Caco-2 (cell line): ENCODE results near the gene KNOP1. TPM values are rescaled to one million over a fixed set of nuclear protein-coding genes. Genes with fewer than 3 reads are reported as not detected.

ENCODE experiments used
- Bru-seq: library from RNA; stranded (reverse); fragments of 400-500 nt; gene quantifications from one replicate; lab custom pipeline; 2021; lab: Mats Ljungman, UMichigan
- BruChase-seq, 2 experiments: library from RNA; stranded (reverse); fragments of 400-500 nt; gene quantifications; one replicate each; lab custom pipeline; 2021; lab: Mats Ljungman, UMichigan
- BruUV-seq: library from RNA; stranded (reverse); fragments of 400-500 nt; replicated peaks from 2 replicates; lab custom pipeline; 2021; lab: Mats Ljungman, UMichigan
- CTCF ChIA-PET: fragments of 300-600 bp; sonication (Branson Sonifier 250); formaldehyde crosslinking; loops from one replicate; lab custom pipeline; 2022; ENCODE audit warnings: antibody characterized with exemption; lab: Charles Lee
- POLR2A ChIA-PET: fragments of 300-600 bp; sonication (Branson Sonifier 250); formaldehyde crosslinking; loops from one replicate; lab custom pipeline; 2022; ENCODE audit warnings: antibody characterized with exemption; lab: Charles Lee
- DNase-seq, 2 experiments: peaks; one replicate each; pipeline versions ENCODE4 v3.0.0 to v3.0.0-alpha.2; 2020 to 2022
- H3K27me3 ChIP-seq: replicated peaks from 2 replicates; pipeline ENCODE4 v1.6.0; 2011; ENCODE audit warnings: low read length; ENCODE audit not compliant: control insufficient read depth, insufficient read depth
- H3K36me3 ChIP-seq: 2 replicates; pipeline ENCODE4 v1.5.1; 2011; ENCODE audit warnings: low read length; ENCODE audit not compliant: control insufficient read depth, insufficient read depth
- H3K4me1 ChIP-seq: fragments of 250-450 bp; sonication (Bioruptor Pico); 2 replicates; pipeline ENCODE4 v1.5.1; 2020; ENCODE audit warnings: mild to moderate bottlenecking
- H3K4me3 ChIP-seq: 2 replicates; pipeline ENCODE4 v1.5.1; 2011; ENCODE audit warnings: low read depth, mild to moderate bottlenecking, control low read depth, low read length
- H3K9me3 ChIP-seq: fragments of 250-450 bp; sonication (Bioruptor Pico); 2 replicates; pipeline ENCODE4 v1.5.1; 2020; ENCODE audit warnings: mild to moderate bottlenecking, moderate library complexity
- H3K27ac Mint-ChIP-seq: one replicate; pipeline ENCODE4 v1.8.0; 2022; ENCODE audit warnings: mixed read lengths; ENCODE audit not compliant: unreplicated experiment
- H3K27me3 Mint-ChIP-seq: one replicate; pipeline ENCODE4 v1.8.0; 2022; ENCODE audit warnings: mixed read lengths; ENCODE audit not compliant: insufficient read depth, unreplicated experiment
- H3K36me3 Mint-ChIP-seq: one replicate; pipeline ENCODE4 v1.8.0; 2022; ENCODE audit warnings: mild to moderate bottlenecking, mixed read lengths; ENCODE audit not compliant: insufficient read depth, unreplicated experiment
- H3K4me1 Mint-ChIP-seq: one replicate; pipeline ENCODE4 v1.8.0; 2022; ENCODE audit warnings: low read depth, mixed read lengths; ENCODE audit not compliant: unreplicated experiment
- H3K4me3 Mint-ChIP-seq: one replicate; pipeline ENCODE4 v1.8.0; 2022; ENCODE audit warnings: mild to moderate bottlenecking, moderate library complexity, mixed read lengths; ENCODE audit not compliant: unreplicated experiment
- H3K9me3 Mint-ChIP-seq: one replicate; pipeline ENCODE4 v1.8.0; 2022; ENCODE audit warnings: mixed read lengths; ENCODE audit not compliant: unreplicated experiment
- CTCF ChIP-seq, 2 experiments: fragments of 200-600 bp in 1 of 2; IDR thresholded peaks; 1 replicate in 1 of 2; 2 replicates in 1 of 2; pipeline versions ENCODE4 v1.5.1 to v1.8.0; 2011 to 2022; ENCODE audit warnings: antibody characterized with exemption in 1 of 2, control low read depth in 1 of 2, inconsistent platforms in 1 of 2, low read depth in 1 of 2, low read length in 1 of 2, mild to moderate bottlenecking in 1 of 2, moderate library complexity in 1 of 2; ENCODE audit not compliant: insufficient read depth in 1 of 2, severe bottlenecking in 1 of 2, unreplicated experiment in 1 of 2
- intact Hi-C: fragments of 100-400 bp; cut with micrococcal nuclease; formaldehyde crosslinking; loops from one replicate; pipeline ENCODE4 v1.10.0; 2022; ENCODE audit not compliant: unreplicated experiment
- long read RNA-seq: library from polyadenylated mRNA; stranded (forward); transcript quantifications from one replicate; pipeline ENCODE4 v2.0.0, GENCODE V29; 2022
- total RNA-seq: library from RNA; stranded (reverse); gene quantifications from 2 replicates; pipeline ENCODE4 v1.2.3, GENCODE V29; 2022

Gene KNOP1
- total RNA-seq = 29.3 and 31.4 TPM in 2 replicates
- percentile 72 among the genes with signal in this experiment for Bru-seq, nascent RNA
- BruChase-seq, experiment 1, labeled RNA remaining after a 2-hour chase = percentile 85 among the genes with signal in this experiment
- BruChase-seq, experiment 2, labeled RNA remaining after a 6-hour chase = percentile 82 among the genes with signal in this experiment
- long read RNA-seq, full-length matches to known transcripts = 52 of 76 reads
- long read RNA-seq, partial matches to known transcripts = 6 of 76 reads
- long read RNA-seq, other reads (novel, unspliced or antisense) = 18 of 76 reads

GRCh38 chr16:19717741-19718623 is at the start of gene KNOP1, which contains the start of gene IQCK:
Gene KNOP1 (minus strand): TSS chr16:19718227. CDS start chr16:19715035, 3,192 bp downstream.
Gene IQCK (plus strand): TSS chr16:19718271. CDS start chr16:19718307, 36 bp downstream.
- Mint-ChIP-seq H3K4me3 (peak within 1 kb of the TSS; percentile 91), H3K9me3 (no peaks in the 10 kb centered on the region), H3K36me3 (peaks cover 31% of the 10 kb centered on the region), H3K27me3 (no peaks in the 10 kb centered on the region), H3K4me1 (peaks cover 18% of the 10 kb centered on the region), H3K27ac (peak within 1 kb of the TSS; percentile 88)
- POLR2A ChIA-PET = interaction anchor here (0.6 to 1.0 kb wide), 3 partner anchors 18 to 29 kb away, joined by 3 read pairs; no protein-coding TSS in a partner anchor
- CTCF ChIA-PET = no interaction called here
- H3K36me3 ChIP-seq = 0 out of 2 replicates have a peak, but pooled peaks cover 1% of the 10 kb centered on the region
- H3K9me3 ChIP-seq = no peaks in the 10 kb centered on the region
- peak within 1 kb of the TSS; percentile 97 for H3K4me3 ChIP-seq
- no peaks in the 10 kb centered on the region for H3K27me3 ChIP-seq
- H3K4me1 ChIP-seq = peaks cover 17% of the 10 kb centered on the region
- DNase-seq = peak; percentile 88 to 89
- TF ChIP-seq CTCF (IDR thresholded peaks at IDR 0.05; ENCODE audit: insufficient read depth in 1 of 2, low read depth in 1 of 2, low read length in 1 of 2, severe bottlenecking in 1 of 2, unreplicated experiment in 1 of 2) = no peak
- BruUV-seq = TSS peak; percentile 53
- intact Hi-C loops = loop anchor here (2.0 to 10.0 kb wide), 2 partner anchors 31 to 167 kb away; partner anchors contain the start of gene GPRC5B

- no TSS peak for BruUV-seq
- Histone ChIP-seq H3K9me3 (no peaks in the 10 kb centered on the region), H3K27me3 (no peaks in the 10 kb centered on the region), H3K4me1 (no peaks in the 10 kb centered on the region), H3K4me3 (no peak overlapping the region), H3K36me3 (no peaks in the 10 kb centered on the region)
- no peak for DNase-seq
- H3K27ac Mint-ChIP-seq = no peak overlapping the region
- no peak for TF ChIP-seq CTCF (IDR thresholded peaks at IDR 0.05; ENCODE audit: insufficient read depth in 1 of 2, low read depth in 1 of 2, low read length in 1 of 2, severe bottlenecking in 1 of 2, unreplicated experiment in 1 of 2)
- CTCF ChIA-PET = no interaction called here
- no peaks in the 10 kb centered on the region for H3K4me1 Mint-ChIP-seq
- H3K36me3 Mint-ChIP-seq = no peaks in the 10 kb centered on the region
- intact Hi-C loops = no loop called here
- H3K4me3 Mint-ChIP-seq = no peak overlapping the region
- POLR2A ChIA-PET = no interaction called here
- no peaks in the 10 kb centered on the region for H3K27me3 Mint-ChIP-seq
- H3K9me3 Mint-ChIP-seq = peaks cover 16% of the 10 kb centered on the region
Measured at GRCh38 chr16:19767497-19767896, 49.5 kb upstream of the KNOP1 start.

GRCh38 chr16:19766988-19767387 is 49.0 kb upstream of the KNOP1 start:
- intact Hi-C loops = no loop called here
- BruUV-seq = no TSS peak
- H3K4me1 Mint-ChIP-seq = no peaks in the 10 kb centered on the region
- no peak for DNase-seq
- no peak overlapping the region for H3K27ac Mint-ChIP-seq
- H3K9me3 Mint-ChIP-seq = peaks cover 16% of the 10 kb centered on the region
- ChIA-PET POLR2A (no interaction called here), CTCF (no interaction called here)
- Histone ChIP-seq H3K36me3 (no peaks in the 10 kb centered on the region), H3K9me3 (no peaks in the 10 kb centered on the region), H3K4me1 (no peaks in the 10 kb centered on the region), H3K27me3 (no peaks in the 10 kb centered on the region), H3K4me3 (no peak overlapping the region)
- no peak for TF ChIP-seq CTCF (IDR thresholded peaks at IDR 0.05; ENCODE audit: insufficient read depth in 1 of 2, low read depth in 1 of 2, low read length in 1 of 2, severe bottlenecking in 1 of 2, unreplicated experiment in 1 of 2)
- no peaks in the 10 kb centered on the region for H3K36me3 Mint-ChIP-seq
- no peak overlapping the region for H3K4me3 Mint-ChIP-seq
- H3K27me3 Mint-ChIP-seq = no peaks in the 10 kb centered on the region
